ENCODE results near the gene ATP6V0E1.

- no peak for TF ChIP-seq CTCF (IDR thresholded peaks at IDR 0.05; ENCODE audit: low read length)
- no peak for TF ChIP-seq EZH2 (optimal IDR thresholded peaks at IDR 0.05; ENCODE audit: low read depth, low read length)
- TF ChIP-seq EZH2phosphoT487 (IDR thresholded peaks at IDR 0.05; ENCODE audit: low read length), result no peak
Observed at GRCh38 chr5:172979778-172980177, 3.8 kb upstream of the ATP6V0E1 start.
